GM10847 (cell line): Measurements from ENCODE around the gene MORC4.

Experiments
- POLR2A ChIP-seq: IDR thresholded peaks from 2 replicates; pipeline ENCODE4 v1.6.1; 2011; ENCODE audit not compliant: insufficient read length; ENCODE audit errors: extremely low read depth

Gene MORC4

DNA sequence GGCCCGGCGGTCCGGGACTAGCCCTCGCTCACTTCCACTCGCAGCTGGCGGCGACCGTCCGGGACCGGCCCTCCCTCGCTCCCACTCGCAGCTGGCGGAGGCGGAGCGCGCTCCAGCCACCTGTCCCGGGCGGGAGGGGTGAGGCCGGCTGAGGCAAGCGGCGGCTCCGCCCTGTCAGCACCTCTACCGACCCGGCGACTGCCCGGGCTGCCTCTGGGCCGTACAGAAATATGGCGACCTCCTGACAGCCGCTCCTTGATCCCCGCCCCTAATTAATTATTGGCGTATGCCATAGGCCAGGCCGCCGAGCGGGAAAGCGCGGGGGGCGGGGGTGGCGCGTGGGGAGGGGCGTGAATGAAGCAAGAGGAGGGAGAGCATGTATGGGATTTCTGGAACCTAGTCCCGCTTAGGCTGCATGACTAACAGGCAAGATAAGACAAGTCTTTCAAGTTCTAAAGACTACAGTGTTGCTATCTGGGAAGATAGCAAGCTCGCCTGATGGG, at the start of gene MORC4:
MORC4 (minus strand) TSS at position 200 of the 503 bp plus-strand sequence. CDS start 243 bp downstream, outside the sequence.
- no peak for TF ChIP-seq POLR2A

- TF ChIP-seq POLR2A = no peak
Observed at GRCh38 chrX:107047622-107048021, 47.6 kb upstream of the MORC4 start.

DNA sequence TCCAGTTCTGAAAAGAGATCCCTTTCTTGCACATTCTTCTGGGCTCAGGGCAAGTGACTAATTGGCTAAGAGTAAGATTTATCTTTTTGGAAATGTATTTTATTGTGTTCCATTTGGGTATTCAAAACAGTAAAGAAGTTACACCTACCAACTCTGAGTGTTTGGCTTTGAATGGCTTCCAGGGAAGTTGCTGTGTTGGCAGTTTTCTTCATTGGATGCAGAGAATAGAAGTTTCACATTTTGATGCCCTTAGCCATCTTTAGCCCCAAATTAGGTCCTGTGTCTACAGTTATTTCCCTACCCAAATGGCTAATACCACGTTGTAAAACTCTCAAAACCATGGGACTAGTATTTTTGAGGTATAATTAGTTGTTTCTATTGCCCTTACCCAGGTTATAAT, 29.7 kb upstream of the MORC4 start:
- TF ChIP-seq POLR2A = no peak

DNA sequence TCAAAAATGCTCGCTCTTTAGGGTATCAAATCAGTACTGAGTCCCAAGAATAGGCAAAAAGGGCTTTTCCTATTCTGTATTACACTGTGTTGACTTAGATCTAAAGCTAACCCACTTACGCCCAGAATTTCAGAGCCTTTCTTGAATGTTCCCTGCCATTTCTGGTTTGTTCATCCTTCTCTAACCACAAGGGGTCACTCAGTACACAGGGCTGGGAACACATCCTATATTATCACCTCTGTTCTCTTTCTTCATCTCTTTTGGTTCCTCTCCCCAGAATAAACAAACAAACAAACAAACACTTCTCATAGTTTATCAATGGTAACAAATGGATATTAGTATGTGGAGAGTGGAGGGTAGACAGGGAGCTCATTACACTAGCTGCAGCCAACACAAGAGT, 25.5 kb upstream of the MORC4 start:
- TF ChIP-seq POLR2A = no peak

- TF ChIP-seq POLR2A = no peak
Observed at GRCh38 chrX:107014936-107015335, 14.9 kb upstream of the MORC4 start.

- no peak for TF ChIP-seq POLR2A
Observed at GRCh38 chrX:107008034-107008433, 8.0 kb upstream of the MORC4 start.

- TF ChIP-seq POLR2A = no peak
Observed at GRCh38 chrX:106999002-106999975, 723 bp downstream of the MORC4 start.

DNA sequence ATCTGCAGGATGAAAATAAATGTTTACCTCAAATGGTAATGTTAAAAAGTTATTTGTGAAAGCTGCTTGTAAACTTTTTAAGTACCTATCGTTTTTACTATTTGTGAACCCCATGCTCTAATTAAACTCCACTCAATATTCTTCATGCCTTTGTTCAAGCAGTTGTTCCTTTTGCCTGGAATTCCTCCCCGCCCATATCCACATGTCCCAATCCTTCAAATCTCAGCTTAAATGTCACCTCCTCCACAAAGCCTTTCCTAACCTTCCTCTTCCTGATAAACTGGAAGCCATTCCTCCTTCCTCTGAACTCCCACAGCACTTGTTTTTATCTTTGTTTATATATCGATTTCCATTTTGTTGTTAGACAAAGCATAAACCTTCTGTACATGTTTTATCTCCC, 2.4 kb downstream of the MORC4 start:
- TF ChIP-seq POLR2A = no peak

GRCh38 chrX:106995678-106996077, 4.3 kb downstream of the MORC4 start:
- no peak for TF ChIP-seq POLR2A

DNA sequence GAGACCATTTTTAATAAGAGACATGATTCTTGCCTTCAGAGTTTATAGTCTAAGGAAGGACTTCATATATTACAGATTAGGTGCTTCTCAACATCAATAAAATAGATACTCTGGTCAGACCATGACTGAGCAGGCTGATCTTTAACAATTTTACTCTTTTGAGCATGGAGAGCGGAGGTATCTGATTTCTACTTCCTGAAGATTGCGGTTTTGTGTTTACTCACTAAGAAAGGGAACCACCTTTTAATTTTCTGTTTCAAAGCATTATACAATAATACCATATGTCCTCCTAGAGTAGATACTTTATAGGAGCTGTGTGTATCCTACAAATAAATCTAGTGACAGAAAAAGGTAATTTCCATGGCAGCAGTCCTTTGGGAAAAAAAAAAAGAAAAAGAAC, 12.5 kb downstream of the MORC4 start:
- TF ChIP-seq POLR2A = no peak

DNA sequence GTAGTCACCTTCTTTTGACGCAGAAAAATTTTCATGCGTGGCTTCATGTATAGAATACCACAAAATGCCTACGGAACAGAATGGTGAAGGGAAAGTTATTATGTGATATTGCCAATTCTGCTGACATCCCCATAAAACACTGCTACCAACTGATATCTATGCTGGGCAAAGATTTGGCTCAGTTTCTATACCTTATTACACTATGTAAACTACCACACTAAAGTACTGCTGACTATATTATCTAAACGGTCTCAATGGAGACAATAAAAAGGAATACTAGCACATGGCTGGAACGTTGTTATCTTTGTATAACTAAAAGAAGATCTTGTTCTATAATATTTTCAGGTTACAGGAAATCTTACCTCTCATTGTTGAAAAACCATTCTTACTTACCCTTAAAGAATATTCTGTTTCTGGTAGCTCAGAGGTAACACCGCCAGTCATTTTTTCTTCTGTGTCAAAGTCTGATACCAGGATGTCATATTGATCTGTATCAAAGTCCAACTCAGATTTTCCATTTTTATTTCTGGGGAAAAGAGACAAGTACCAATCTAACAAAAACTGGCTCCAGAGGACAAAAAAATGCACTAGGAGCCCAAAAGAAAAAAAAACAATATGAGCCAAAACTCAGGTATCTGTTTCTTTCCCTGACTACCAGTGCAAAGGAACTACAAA, 18.9 kb downstream of the MORC4 start:
- no peak for TF ChIP-seq POLR2A

DNA sequence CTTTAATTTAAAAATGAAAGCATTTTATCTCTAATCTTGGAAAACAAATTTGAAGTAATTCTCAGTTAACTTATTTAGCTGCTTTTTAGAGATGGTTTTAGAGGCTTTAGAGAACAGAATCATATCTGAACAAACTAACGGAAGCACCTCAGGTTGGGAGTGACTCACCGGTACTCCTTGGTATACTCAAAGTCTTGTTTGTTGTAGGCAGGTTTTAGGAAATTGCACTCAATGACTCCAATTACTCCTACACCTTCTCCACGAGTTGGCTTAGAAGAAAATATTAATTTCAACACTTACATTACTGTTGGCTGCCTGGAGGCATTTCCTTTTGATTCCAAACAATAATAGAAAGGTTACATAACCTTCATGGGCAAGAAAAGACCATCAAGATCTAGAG, 23.6 kb downstream of the MORC4 start:
- no peak for TF ChIP-seq POLR2A

GRCh38 chrX:106973433-106974149, 26.4 kb downstream of the MORC4 start:
- TF ChIP-seq POLR2A = no peak

DNA sequence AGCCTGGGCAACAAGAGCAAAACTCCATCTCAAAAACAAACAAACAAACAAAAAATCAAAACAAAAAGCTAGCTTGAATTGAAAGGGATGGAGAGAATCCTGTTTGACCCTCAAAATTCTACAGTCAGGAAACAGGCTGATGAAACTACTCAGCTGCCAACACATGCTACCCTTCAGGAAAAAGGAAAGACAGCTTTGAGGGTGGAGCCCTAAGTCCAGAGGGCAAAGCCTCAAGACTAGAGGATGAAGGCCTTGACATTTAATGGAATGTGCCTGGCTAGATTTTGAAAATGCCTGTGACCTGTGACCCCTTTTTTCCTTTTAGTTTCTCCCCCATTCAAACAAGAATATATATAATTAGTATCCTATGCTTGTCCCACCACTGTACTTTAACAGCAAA, 27.1 kb downstream of the MORC4 start:
- no peak for TF ChIP-seq POLR2A

DNA sequence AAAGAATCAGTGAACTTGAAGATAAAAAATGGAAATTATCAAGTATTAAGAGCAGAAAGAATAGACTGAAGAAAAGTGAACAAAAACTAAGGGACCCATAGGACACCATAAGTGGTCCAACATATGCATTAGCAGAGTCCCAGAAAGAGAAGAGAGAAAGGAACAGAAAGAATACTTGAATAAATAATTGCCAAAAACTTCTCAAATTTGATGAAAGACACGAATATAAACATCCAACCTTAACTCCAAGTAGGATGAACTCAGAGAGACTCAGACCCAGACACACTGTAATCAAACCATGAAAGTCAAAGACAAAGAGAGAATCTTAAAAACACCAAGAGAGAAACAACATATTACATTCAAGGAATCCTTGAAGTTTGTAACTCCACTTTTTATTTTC, 35.7 kb downstream of the MORC4 start:
- no peak for TF ChIP-seq POLR2A
